DOHH2 (cell line): ENCODE measurements around the gene BBX.

Source experiments
- H3F3A ChIP-seq: fragments of 200-600 bp; sonication (generic), shearing (Covaris generic); 2 replicates; pipeline ENCODE4 v1.6.0; 2016; ENCODE audit warnings: antibody characterized with exemption, mild to moderate bottlenecking; ENCODE audit not compliant: control insufficient read depth, insufficient read depth
- H3K27ac ChIP-seq: fragments of 200-600 bp; sonication (generic); 2 replicates; pipeline ENCODE4 v1.5.1; 2014; ENCODE audit warnings: low read depth, mild to moderate bottlenecking, low read length, moderate library complexity
- H3K27me3 ChIP-seq: fragments of 200-600 bp; sonication (generic); 2 replicates; pipeline ENCODE4 v1.6.1; 2014; ENCODE audit warnings: mild to moderate bottlenecking, low read length, mixed read lengths; ENCODE audit not compliant: control insufficient read depth
- H3K36me3 ChIP-seq: fragments of 200-600 bp; sonication (generic); 2 replicates; pipeline ENCODE4 v1.6.1; 2014; ENCODE audit warnings: mild to moderate bottlenecking, low read length, moderate library complexity, mixed read lengths; ENCODE audit not compliant: control insufficient read depth
- H3K4me1 ChIP-seq: fragments of 200-600 bp; sonication (generic); 2 replicates; pipeline ENCODE4 v1.6.1; 2014; ENCODE audit warnings: mild to moderate bottlenecking, low read length, mixed read lengths; ENCODE audit not compliant: control insufficient read depth
- H3K4me2 ChIP-seq: fragments of 200-600 bp; sonication (generic); 2 replicates; pipeline ENCODE4 v1.6.0; 2014; ENCODE audit warnings: mild to moderate bottlenecking, low read length, moderate library complexity
- H3K4me3 ChIP-seq: fragments of 200-600 bp; sonication (generic); 2 replicates; pipeline ENCODE4 v1.5.1; 2014; ENCODE audit warnings: mild to moderate bottlenecking, low read length, mixed read lengths
- H3K79me2 ChIP-seq: fragments of 200-600 bp; sonication (generic); 2 replicates; pipeline ENCODE4 v1.6.1; 2014; ENCODE audit warnings: mild to moderate bottlenecking, low read length, mixed read lengths; ENCODE audit not compliant: control insufficient read depth
- H3K9me2 ChIP-seq: fragments of 200-600 bp; sonication (generic); replicated peaks from 2 replicates; pipeline ENCODE4 v1.6.1; 2014; ENCODE audit warnings: mild to moderate bottlenecking, low read length, mixed read lengths; ENCODE audit not compliant: control insufficient read depth
- H3K9me3 ChIP-seq: fragments of 200-600 bp; sonication (generic); 2 replicates; pipeline ENCODE4 v1.6.1; 2014; ENCODE audit warnings: antibody characterized with exemption, low read length, mixed read lengths; ENCODE audit not compliant: control insufficient read depth, insufficient read depth
- H4K20me1 ChIP-seq: fragments of 200-600 bp; sonication (generic); 2 replicates; pipeline ENCODE4 v1.6.0; 2014; ENCODE audit warnings: low read depth, mild to moderate bottlenecking, antibody characterized with exemption, low read length, moderate library complexity; ENCODE audit not compliant: control insufficient read depth, insufficient read depth
- EZH2phosphoT487 ChIP-seq: fragments of 200-600 bp; sonication (generic); IDR thresholded peaks from 2 replicates; pipeline ENCODE4 v1.6.1; 2017; ENCODE audit warnings: borderline replicate concordance, mild to moderate bottlenecking, antibody characterized with exemption, low read length, moderate library complexity, mixed read lengths
- TF ChIP-seq, protein P1 (sequence below): fragments of 200-600 bp; sonication (generic); IDR thresholded peaks from one replicate; pipeline ENCODE4 v1.5.1; 2014; ENCODE audit warnings: antibody characterized with exemption, mild to moderate bottlenecking, low read depth, low read length; ENCODE audit not compliant: poor library complexity, severe bottlenecking

The BBX gene

DNA sequence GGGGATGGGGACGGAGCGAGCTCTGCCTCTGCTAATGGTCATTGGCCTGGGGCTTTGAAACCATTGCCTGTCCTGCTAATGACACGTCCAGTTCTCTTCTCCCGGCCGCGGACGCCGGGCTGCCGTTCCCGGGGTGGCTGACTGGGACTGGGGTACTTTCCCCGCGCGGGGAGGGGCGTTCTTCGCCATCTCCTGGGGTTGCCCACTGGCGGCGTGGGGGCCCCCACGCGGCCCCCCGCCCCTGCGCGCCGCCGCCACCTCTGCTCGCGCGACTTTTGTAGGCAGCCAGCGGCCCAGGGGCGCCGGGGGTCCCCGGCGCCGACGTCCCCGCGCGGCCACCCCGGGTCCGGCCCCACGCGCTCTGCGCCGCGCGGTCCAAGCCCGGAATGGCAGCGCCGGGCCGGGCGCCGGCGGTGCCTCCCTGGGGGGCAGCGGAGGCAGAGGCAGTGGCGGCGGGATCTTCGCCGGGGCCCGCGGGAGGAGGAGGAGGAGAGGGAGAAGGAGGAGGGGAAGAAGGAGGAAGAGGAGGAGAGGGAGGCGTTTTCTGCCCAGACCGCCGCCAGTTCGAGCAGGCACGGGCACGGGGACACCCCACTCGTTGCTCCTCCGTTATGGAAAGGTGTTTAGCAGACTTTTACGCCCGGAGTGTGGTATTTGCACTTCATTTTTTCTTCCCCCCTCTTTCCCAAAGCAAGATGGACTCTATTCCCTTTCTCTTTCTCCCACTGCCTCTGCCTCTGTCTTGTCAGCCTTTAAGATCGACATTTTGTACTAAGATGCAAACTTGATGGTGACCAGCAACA lies 2.3 kb downstream of the BBX start:
- peaks cover 26% of the 10 kb centered on the region for H4K20me1 ChIP-seq
- H3K79me2 ChIP-seq = peaks cover 66% of the 10 kb centered on the region
- peaks cover 57% of the 10 kb centered on the region for H3K4me1 ChIP-seq
- peak overlapping the region; percentile 96 for H3K4me3 ChIP-seq
- H3K4me2 ChIP-seq = peak overlapping the region; percentile 100
- no peaks in the 10 kb centered on the region for H3K27me3 ChIP-seq
- no peaks in the 10 kb centered on the region for H3K9me3 ChIP-seq
- peaks cover 5% of the 10 kb centered on the region for H3F3A ChIP-seq
- peak overlapping the region; percentile 78 for H3K27ac ChIP-seq
- TF ChIP-seq, protein P1, sequence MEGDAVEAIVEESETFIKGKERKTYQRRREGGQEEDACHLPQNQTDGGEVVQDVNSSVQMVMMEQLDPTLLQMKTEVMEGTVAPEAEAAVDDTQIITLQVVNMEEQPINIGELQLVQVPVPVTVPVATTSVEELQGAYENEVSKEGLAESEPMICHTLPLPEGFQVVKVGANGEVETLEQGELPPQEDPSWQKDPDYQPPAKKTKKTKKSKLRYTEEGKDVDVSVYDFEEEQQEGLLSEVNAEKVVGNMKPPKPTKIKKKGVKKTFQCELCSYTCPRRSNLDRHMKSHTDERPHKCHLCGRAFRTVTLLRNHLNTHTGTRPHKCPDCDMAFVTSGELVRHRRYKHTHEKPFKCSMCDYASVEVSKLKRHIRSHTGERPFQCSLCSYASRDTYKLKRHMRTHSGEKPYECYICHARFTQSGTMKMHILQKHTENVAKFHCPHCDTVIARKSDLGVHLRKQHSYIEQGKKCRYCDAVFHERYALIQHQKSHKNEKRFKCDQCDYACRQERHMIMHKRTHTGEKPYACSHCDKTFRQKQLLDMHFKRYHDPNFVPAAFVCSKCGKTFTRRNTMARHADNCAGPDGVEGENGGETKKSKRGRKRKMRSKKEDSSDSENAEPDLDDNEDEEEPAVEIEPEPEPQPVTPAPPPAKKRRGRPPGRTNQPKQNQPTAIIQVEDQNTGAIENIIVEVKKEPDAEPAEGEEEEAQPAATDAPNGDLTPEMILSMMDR = no peak
- no peak for TF ChIP-seq EZH2phosphoT487
- peaks cover 47% of the 10 kb centered on the region for H3K36me3 ChIP-seq
- H3K9me2 ChIP-seq = no peaks in the 10 kb centered on the region

DNA sequence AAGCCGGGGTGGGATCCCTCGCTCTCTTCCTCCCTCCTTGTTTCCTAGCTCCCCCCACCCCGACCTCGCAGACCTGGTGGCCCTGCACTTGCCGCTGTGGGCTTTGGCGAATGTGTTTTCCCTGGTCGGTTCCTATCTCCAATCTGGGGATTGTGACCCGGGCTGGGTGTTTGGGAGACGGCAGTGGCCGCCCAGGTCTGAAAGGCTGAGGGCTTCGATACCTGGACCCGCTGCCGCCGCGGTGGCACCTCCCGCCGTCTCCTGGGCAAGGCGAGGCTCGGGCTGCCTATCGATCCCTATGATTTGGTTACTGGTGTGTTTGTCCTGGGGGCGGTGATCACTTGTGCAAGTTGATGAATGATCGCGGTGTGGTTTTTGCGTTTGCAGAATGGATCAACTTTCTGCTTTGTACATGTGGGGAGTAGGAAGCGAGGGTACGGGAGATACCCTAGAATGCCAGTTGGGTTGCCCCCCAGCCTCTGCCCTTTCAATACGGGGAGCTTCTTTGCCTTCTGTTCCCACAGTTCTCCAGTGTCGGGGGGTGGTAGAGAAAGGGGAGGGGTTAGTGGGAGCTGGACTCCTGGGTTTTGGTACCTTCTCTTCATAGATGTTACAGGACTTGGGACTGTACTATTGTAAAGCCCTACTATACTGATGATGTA lies 3.0 kb downstream of the BBX start:
- Histone ChIP-seq H3K4me2 (peak overlapping the region; percentile 100), H4K20me1 (peaks cover 26% of the 10 kb centered on the region), H3K9me2 (no peaks in the 10 kb centered on the region), H3K4me1 (peaks cover 57% of the 10 kb centered on the region), H3K27ac (peak overlapping the region; percentile 10; the same call in 1 of the 2 replicates), H3F3A (peaks cover 5% of the 10 kb centered on the region), H3K36me3 (peaks cover 47% of the 10 kb centered on the region), H3K4me3 (peak overlapping the region; percentile 96), H3K9me3 (no peaks in the 10 kb centered on the region), H3K79me2 (peaks cover 66% of the 10 kb centered on the region), H3K27me3 (no peaks in the 10 kb centered on the region)
- TF ChIP-seq EZH2phosphoT487 = no peak
- TF ChIP-seq, protein P1 = no peak

DNA sequence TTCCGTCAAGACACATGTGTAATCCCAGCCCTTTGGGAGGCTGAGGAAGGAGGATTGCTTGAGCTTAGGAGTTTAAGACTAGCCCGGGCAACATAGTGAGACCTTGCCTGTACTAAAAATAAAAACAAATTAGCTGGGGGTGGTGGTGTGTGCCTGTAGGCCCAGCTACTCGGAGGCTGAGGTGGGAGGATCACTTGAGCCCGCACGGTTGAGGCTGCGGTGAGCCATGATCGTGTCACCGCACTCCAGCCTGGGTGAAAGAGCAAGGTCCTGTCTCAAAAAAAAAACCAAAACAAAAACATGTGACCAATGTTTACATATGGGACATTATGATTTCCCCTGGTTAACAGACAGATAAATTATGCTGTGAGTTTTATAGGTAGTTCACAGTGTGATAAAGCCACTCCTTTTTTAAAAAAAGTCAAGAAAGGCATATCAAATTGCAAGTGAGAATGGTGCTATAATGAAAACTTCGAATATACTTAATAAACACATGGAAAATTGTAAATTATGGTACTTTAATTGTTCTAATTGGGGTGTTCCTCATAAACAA lies 9.2 kb downstream of the BBX start:
- H3K4me2 ChIP-seq = no peak overlapping the region
- no peaks in the 10 kb centered on the region for H3K9me3 ChIP-seq
- H3F3A ChIP-seq = no peaks in the 10 kb centered on the region; the same call in 1 of the 2 replicates
- peaks cover 25% of the 10 kb centered on the region for H3K4me1 ChIP-seq
- no peaks in the 10 kb centered on the region for H3K27me3 ChIP-seq
- H3K79me2 ChIP-seq = peaks cover 43% of the 10 kb centered on the region
- H3K4me3 ChIP-seq = no peak overlapping the region
- TF ChIP-seq, protein P1 = no peak
- TF ChIP-seq EZH2phosphoT487 = no peak
- H3K36me3 ChIP-seq = peaks cover 46% of the 10 kb centered on the region
- peaks cover 16% of the 10 kb centered on the region; the same call in 1 of the 2 replicates for H4K20me1 ChIP-seq
- H3K9me2 ChIP-seq = no peaks in the 10 kb centered on the region
- H3K27ac ChIP-seq = no peak overlapping the region
